ENCODE data around the gene RMI2. TPM values are rescaled to one million over a fixed set of nuclear protein-coding genes. Genes with fewer than 3 reads are reported as not detected.

RMI2 gene
- total RNA-seq, 2 donors from 2014 or later: 0.67 to 1.4 TPM

DNA sequence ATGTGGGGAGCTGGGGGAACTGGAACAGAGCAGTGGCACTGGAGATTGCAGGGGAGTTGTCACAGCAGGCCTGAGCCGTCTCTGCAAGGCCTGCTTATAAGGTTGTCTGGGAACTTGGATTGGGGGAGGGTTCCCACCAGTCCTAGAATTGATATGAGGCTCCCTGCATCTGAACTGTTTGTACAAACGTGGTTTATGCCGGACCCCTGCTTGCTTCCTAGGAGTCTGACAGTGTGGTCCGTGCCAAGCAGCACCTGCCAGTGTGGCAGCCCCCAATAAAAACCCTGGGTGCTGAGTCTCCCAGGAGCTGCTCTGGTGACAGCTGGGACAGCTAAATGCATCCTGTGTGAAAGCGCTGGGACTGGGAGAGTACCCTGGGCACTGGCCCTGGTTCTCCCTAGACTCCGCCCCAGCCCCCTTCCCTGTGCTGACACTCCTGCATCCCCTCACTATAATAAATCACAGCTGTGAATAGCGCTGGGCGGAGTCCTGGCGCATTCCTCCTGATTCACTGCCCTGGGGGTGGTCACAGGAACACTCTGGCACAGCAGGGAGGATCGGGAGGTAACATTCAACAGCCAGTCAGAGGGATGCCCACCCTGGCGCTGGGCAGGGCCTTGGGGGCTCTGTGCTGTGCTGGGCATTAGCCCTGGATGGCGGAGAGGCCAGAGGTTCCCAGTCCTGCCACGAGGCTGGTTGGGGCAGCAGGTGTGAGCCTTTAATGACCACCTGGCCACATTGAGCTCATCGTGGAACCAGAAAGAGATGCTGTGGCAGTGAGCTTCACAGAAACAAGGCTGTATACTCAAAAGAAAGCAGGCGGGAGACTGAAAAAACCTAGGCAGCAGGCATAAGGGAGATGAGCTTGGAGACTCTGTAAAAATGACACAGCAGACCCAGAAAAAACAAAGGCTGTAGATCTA is 45.6 kb downstream of the RMI2 start:
- intact Hi-C loops (cut with DNase I): loop anchor here (10.0 kb wide), 2 partner anchors 324 to 674 kb away; no protein-coding TSS in a partner anchor
- DNase-seq (ENCODE audit: low spot score): peak; percentile 67

DNA sequence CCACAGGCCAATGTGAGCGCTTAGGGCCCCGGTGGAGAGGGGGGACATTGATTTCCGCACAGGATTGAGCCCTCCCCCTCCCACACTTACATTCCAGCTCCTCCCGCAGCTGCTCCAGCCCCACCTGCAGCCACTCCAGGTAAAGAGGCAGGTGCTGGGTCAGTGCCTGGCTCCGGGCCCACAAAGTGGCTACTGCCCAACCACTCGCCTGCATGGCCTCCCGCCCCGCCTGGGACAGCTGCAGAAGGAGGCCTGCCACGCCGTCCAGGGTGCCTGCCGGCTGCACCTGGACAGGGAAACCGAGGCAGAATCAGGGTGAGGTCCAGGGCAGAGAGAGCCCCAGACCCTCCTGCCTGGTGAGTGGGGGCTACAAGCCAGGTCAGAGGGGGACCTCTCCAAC is 46.3 kb downstream of the RMI2 start:
- peak; percentile 79 for DNase-seq (ENCODE audit: low spot score)
- intact Hi-C loops (cut with DNase I): loop anchor here (10.0 kb wide), 2 partner anchors 323 to 673 kb away; no protein-coding TSS in a partner anchor

DNA sequence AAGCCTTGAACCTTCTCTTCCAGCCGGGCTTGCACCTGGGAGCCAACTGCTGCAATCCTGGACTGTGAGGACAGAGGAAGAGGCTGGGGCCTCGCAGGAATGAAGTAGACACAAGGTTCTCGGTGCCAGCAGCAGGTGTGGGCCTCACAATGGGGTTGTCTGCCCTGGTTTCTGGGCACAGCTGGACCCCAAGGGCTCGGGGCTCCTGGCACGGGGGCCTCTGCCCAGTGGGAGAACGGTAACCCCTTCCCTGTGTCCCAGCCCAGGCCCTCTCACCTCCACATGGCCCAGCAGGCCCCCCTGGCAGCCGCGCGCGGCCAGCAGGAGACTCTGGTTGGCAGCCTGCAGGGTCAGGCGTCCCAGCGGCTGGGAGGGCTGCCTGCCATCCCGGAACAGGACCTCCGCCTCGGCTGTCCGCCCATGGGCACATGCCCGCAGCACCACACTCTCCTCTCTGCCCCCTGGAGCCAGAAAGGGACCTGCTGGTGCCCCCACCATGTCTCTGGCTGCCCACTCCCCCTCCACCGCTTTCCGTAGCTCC is 46.9 kb downstream of the RMI2 start:
- DNase-seq (ENCODE audit: low spot score): peak; percentile 59
- intact Hi-C loops (cut with DNase I): loop anchor here (10.0 kb wide), 2 partner anchors 323 to 673 kb away; no protein-coding TSS in a partner anchor

GRCh38 chr16:11393366-11393765 is 48.1 kb downstream of the RMI2 start:
- intact Hi-C loops (cut with DNase I): loop anchor here (10.0 kb wide), 2 partner anchors 321 to 671 kb away; no protein-coding TSS in a partner anchor
- peak; percentile 62 for DNase-seq (ENCODE audit: low spot score)

GRCh38 chr16:11393861-11394592 is 48.8 kb downstream of the RMI2 start:
- DNase-seq (ENCODE audit: low spot score): peak; percentile 67
- intact Hi-C loops (cut with DNase I): loop anchor here (10.0 kb wide), 2 partner anchors 321 to 671 kb away; no protein-coding TSS in a partner anchor

GRCh38 chr16:11394593-11394960 is 49.3 kb downstream of the RMI2 start:
- DNase-seq (ENCODE audit: low spot score): peak; percentile 46
- intact Hi-C loops (cut with DNase I): loop anchor here (10.0 kb wide), 2 partner anchors 320 to 670 kb away; no protein-coding TSS in a partner anchor

GRCh38 chr16:11395008-11395948 is 50.0 kb downstream of the RMI2 start:
- intact Hi-C loops (cut with DNase I): loop anchor here (5.0 to 10.0 kb wide), 3 partner anchors 247 to 670 kb away; no protein-coding TSS in a partner anchor
- DNase-seq (ENCODE audit: low spot score): peak; percentile 52

DNA sequence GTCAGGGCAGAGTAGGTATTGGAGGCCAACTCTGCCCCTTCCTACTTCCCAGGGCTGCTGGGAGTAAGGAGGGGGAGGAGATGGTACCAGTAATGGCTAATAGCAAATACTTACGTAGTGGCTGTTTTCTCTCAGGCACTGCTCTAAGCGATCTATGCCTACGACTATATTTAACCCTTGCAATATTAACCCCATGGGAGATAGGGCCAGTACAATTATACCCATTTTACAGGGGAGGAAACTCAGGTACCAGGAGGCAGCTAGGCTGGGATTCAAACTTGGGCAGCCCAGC is 50.6 kb downstream of the RMI2 start:
- DNase-seq (ENCODE audit: low spot score): no peak

GRCh38 chr16:11396241-11397048 is 51.2 kb downstream of the RMI2 start:
- peak; percentile 94 for DNase-seq (ENCODE audit: low spot score)
- intact Hi-C loops (cut with DNase I): loop anchor here (5.0 to 10.0 kb wide), 3 partner anchors 246 to 668 kb away; no protein-coding TSS in a partner anchor

More for the DNA sequence above, 50.6 kb downstream of the RMI2 start:
- intact Hi-C loops (cut with DNase I): loop anchor here (5.0 to 10.0 kb wide), 3 partner anchors 246 to 669 kb away; no protein-coding TSS in a partner anchor

DNA sequence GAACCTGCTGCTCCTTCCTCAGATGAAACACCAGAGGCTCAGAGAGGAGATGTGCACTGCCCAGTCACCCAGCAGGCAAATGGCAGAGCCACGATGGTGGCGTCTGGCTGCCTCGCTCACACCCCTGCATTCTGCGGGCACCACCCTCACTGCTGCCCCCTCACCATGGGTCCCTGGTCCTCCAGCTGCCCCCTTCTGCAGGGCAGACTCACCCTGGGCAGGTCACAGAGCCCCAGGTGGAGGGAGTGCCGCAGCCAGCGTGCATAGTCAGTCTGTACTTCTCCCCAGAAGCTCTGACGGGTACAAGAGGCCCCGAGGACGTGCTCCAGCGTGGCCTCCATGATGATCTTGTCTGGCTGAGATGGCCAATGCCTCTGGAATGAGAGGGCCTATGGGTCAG is 52.9 kb downstream of the RMI2 start:
- intact Hi-C loops (cut with DNase I): loop anchor here (5.0 to 10.0 kb wide), 3 partner anchors 244 to 667 kb away; no protein-coding TSS in a partner anchor
- DNase-seq (ENCODE audit: low spot score): peak; percentile 43

GRCh38 chr16:11398851-11399250 is 53.6 kb downstream of the RMI2 start:
- intact Hi-C loops (cut with DNase I): loop anchor here (5.0 to 10.0 kb wide), 3 partner anchors 243 to 666 kb away; no protein-coding TSS in a partner anchor
- DNase-seq (ENCODE audit: low spot score): peak; percentile 57

DNA sequence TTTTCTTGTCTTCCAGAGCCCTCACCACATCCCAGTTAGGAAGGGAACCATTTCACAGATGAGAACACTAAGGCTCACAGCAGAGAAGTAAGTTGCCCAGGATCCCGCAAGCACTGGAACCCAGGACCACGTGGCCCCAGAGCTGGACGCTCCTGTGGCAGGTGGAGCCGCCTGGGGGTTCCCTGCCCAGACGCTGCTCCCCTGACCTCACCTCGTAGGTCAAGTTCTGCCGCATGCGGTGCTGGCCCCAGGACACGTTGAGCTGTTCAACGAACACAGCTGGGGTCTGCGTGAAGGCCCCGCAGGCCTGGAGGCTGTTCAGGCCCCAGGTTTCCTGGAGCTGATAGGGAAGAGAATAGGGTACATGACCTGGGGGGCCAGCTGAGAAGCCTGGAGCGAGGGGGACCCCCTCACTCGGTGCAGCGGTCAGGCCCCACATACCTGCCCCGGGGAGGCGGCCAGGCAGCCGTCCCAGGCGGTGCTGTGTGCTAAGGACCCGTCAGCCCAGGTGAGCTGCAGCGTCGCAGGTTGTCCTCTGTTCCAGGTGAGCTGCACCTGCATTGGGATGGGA is 54.1 kb downstream of the RMI2 start:
- intact Hi-C loops (cut with DNase I): loop anchor here (5.0 to 10.0 kb wide), 3 partner anchors 243 to 665 kb away; no protein-coding TSS in a partner anchor
- DNase-seq (ENCODE audit: low spot score): peak; percentile 65

GRCh38 chr16:11400076-11400475 is 54.8 kb downstream of the RMI2 start:
- DNase-seq (ENCODE audit: low spot score): peak; percentile 76
- intact Hi-C loops (cut with DNase I): loop anchor here (5.0 to 10.0 kb wide), 4 partner anchors 135 to 415 kb away; no protein-coding TSS in a partner anchor

All from posterior vena cava (tissue), 2 donors.